HG03575 (cell line): ENCODE measurements around the gene TEX12.
"Not testable (repeated sequence)": the region's sequence is repeated elsewhere in the genome, so short reads cannot be mapped to it uniquely, and the experiment has no call there.

ENCODE experiments used
- ATAC-seq: cut with Tn5 transposase; IDR thresholded peaks from one replicate; pipeline ENCODE4 v1.9.1; 2021; ENCODE audit not compliant: unreplicated experiment, insufficient number of reproducible peaks, low FRiP score; ENCODE audit errors: extremely low read depth

Gene TEX12

DNA sequence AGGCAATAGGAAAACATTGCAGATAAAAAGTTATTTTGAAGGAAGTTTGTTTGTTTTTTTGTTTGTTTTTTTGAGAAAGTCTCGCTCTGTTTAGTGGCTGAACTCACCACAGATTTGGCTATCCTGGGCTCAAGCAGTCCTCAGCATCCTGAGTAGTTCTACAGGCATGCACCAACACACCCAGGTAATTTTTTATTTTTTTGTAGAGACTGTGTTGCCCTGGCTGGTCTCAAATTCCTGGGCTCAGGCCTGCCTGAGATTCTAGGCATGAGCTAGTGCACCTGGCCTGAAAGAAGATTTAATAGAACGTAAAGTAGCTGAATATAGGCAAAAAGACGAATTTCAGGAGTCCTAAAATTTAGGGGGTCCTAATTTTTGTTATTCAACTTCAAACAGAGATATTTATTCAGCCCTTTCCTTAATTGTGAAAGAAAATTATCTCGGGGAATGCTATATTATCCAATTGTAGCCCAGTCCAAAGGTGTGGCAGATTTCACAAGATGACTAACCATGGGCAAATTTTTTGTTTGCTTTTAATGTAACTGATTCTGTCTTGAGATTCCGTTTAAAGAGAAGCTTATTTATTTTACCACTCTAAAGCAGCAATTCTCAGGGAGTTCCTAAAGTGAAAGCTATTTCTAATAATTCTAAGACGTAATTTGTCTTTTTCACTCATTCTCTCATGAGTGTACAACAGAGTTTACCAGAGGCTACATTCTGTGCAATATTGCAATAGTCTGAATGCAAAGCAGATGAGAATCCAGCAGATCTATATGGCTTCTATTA, 4.2 kb upstream of the TEX12 start:
- no peak for ATAC-seq

DNA sequence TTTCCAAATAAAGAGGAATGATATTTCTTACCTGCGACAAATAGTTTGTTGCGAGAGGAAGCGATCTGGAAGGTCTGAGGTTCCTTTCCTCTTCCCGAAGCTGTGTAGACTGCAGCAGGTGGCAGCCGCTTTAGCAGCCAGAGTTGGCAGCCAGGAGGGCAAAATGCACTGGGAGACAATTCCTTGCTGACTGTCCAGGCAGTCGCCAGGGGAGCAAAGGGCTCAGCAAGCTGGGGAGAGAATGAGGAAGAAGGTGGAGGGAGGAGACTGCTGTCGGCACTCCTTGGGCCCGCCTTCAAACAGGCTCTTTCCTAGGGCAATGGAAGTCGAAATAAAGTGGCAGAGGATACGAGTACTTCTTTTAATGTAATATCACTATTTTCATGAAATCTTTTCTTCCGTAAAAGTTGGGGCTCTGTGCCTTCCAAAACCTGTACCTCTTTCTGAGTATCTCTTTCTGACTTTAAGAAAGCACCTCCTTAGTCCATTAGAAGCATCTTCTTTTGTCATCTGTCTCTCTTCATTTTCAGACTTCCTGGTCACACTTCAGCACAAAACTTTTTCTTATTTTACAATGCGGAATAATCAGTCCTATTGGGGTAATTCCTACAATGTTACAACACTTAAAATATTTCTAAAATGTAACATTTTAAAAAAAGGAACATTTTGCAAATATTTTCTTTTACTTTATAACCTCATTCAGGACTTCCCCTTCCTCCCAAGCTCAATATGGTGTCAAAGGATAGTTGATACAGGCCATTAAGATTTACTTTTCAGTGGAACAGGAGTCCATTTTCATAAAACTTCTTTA, 3.1 kb upstream of the TEX12 start, which contains the start of gene IL18:
Gene IL18 (minus strand): TSS at position 220 of the 811 bp plus-strand sequence. CDS start 9,041 bp downstream, outside the sequence.
- ATAC-seq, result no peak

DNA sequence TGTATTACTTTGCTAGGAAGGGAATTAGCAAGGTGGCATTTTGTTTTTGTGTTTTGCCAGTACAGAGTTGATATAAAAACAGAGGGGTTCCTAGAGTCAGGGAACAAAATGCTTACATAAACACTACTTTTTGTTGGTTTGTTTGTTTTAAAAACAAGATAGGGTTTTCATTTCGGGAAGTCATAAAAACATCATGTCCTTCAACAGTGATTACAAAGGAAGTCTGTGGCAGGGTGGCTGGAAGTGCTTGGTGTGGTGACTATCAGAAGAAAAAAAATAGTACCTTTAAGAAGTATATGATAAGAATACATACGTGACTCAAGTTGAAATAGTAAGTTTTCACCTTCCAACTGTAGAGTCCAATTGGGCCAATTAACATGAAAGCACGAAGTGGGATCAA, 2.1 kb upstream of the TEX12 start:
- no peak for ATAC-seq

DNA sequence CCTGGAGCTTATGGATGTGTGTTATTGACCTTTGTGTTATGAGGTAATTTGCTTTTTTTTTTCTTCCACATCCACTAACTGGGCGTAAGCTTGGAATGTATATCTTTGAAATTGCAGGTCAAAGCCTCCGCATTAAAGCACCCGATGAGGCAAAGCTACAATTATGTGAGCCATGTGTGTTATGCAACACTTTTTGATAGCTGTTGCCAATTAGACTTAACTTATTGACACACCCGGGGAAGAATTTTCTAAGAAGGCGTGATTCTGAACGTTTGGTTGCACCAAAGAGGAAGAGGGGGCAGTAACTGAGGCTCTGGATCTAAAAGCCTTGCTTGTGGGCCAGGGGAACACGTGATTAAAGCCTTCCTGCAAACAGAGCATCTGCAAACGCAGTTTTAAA, 610 bp upstream of the TEX12 start:
- no peak for ATAC-seq

DNA sequence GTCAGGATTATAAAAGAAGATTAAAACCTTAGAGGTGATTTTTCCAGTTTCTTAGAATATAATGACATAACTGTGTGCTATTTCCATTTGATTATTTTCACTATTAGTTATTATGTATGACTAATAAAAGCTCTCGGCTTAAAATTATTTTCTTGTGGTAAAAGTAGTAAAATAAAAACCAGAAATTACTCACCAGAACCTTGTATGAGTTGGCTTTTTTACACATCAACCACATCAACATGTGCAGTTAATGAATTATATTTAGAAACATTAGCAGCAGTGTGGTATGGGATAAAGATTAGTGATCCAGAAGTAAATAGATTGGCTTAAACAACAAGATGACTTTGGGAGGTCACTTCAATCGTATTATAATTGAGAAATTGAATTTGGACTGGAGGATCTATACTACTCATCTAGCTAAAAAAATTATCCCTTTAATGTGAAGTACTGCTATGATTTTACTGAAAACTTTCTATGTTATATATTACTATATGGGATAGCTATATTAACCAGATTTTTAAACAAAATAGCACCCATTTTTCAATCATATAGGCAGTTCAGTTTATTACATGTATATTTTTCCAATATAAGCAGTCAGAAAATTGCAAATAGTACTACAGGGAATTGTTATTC, 5.3 kb downstream of the TEX12 start:
- ATAC-seq, result peak; percentile 60

DNA sequence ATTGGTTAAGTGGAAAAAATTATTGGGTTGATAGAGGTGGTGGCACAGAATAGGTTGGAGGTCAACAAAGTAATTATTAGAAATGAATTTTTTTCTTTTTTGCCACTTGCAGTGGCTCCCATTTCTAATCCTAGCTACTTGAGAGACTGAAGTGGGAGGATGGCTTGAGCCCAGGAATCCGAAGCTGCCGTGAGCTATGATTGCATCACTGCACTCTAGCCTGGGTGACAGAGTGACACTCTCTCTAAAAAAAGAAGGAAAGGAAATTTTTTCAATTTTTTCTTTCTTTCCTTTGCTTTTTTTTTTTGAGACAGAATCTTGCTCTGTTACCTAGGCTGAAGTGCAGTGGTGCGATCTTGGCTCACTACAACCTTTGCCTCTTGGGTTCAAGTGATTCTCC, 6.0 kb downstream of the TEX12 start:
- no peak for ATAC-seq

DNA sequence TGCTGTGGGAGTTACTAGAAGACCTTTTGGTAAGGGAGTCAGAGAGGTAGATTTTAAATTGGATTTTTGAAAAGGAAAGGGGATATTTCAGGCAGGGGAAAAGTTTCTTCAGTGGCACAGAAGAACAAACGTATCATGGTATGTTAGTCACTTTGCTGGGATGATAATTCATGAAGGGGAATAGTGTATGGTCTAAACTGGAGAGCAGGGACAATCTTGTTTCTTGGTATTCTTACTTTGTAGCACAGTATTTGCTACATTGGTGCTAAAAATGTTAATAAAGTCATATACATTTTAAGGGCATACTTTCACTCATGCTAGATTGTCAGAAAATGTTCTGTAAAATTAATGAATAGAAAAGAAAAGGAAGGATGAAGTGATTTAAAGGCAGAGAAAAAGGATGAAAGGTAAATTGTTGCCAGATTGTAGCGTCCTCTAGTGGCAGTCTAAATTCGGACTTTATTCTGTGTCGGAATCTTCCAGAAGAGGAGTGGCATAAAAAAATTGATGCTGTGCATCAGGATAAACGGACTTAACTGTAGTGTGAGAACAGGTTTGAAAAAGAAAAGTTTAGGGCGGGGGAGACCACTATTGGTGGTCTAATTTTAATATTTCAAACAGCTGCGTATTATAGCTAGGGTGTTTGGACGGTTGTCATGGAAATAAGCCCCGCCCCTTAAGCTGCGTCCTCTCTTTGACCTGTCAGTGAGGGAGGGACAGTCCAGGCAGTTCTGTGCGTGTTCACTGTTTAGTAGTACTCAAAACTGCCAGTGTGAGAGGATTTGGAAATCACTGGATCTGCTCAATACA, 7.8 kb downstream of the TEX12 start, which contains the start of gene BCO2:
Gene BCO2 (plus strand): TSS at position 724 of the 810 bp plus-strand sequence. CDS start 90 bp downstream, outside the sequence.
- no peak for ATAC-seq

DNA sequence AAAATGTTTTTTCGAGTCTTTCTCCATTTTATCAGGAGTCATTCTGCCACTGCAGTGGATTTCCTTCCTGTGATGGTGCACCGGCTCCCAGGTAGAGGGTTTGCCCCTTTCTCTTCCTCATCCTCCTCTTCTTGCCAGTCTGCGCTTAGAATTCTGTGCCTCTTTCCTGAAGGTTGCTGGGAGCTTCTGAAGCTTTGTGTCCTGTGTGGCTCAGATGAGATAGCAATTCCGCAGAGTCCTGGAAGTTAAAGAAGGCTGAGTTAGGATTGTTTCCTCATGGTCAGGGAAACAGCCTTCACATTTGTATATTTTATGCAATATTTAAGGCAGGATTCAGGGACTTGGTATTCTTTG, 8.4 kb downstream of the TEX12 start:
- no peak for ATAC-seq

DNA sequence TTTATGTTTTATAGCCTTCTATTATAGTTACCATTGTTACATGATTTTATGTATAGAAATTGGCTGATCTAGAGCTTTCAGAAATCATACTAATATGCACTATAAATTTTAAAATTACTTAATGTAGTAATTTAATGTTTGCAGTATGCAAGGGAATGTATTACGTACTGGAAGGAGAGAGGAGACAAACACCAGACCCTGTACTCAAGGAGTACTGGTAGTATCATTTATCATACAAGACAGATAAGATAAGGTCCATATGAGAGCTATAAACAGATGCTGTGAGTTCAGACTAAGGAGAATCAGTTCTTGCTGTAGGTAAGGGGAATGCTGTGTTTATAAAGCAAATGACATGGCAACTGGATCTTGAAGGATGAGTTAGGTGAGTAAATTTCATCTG, 8.9 kb downstream of the TEX12 start:
- no peak for ATAC-seq

DNA sequence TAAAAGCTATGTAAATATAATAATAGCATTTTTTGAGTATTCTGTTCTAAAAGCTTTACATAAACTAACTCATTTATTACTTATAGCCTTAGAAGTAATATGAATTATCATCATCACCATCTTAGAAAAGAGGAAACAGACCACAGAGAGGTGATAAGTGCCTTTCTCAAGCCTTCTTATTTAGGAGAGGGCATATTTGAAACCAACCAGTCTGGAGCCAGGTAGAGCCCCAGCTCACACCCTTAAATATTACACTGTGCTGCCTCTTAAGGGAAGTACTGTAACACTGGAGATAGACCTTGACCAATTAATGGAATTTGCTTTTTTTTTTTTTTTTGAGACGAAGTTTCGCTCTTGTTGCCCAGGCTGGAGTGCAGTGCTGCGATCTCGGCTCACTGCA, 10.4 kb downstream of the TEX12 start:
- ATAC-seq, result no peak

DNA sequence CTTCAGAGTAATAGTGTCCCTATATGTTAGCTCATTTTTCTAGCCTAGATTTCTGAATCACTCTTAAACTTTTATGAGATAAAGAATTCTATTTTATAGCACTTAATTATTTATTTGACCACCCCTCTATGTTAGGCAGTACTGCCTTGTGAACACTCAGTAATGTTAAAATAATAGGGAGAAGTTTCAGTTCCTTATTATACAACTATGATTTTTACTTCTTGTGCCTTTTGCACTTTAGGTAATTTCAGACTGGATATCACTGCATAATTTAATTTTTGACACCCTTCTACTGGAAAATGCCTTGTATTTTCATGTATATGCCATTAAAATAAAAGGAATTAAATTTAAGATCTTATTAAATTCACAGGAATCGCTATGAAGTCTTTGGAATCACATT, 11.3 kb downstream of the TEX12 start:
- no peak for ATAC-seq

DNA sequence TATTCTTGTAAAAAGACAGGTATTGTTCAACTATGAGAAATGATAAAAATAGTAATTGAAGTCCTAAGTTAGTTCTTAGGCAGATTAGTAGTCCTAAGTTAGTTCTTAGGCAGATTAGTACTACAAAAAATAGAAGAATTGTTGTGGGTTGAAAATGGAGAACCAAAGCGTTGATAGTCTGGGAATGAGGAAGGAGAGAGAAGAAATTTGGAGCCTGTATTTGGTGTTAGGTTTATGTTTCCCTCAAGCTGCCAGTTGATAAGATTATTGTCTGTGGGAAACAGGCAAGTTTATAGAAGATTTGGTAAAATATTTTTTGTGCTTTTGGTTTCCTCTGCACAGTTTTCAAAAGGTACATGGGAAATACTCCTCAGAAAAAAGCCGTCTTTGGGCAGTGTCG, 11.8 kb downstream of the TEX12 start:
- ATAC-seq, result no peak

DNA sequence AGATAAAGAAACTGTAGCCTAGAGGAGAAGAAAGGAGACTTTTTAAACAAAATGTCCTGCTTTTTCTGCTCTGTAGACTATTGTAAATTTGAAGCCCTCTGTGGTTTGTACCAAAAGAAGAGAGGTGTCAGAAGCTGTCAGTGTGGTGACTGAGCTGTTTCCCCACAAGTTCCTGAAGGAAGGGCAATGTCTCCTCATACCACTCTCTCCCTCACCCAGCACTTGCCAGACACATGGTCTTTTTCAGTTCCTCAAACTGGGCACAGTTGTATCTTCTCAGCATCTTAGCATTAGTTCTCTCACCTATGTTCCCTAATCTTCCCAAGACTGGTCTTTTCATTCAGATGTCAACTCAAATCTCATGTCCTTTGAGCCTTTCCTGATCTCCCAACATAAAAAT, 12.4 kb downstream of the TEX12 start:
- ATAC-seq, result no peak

DNA sequence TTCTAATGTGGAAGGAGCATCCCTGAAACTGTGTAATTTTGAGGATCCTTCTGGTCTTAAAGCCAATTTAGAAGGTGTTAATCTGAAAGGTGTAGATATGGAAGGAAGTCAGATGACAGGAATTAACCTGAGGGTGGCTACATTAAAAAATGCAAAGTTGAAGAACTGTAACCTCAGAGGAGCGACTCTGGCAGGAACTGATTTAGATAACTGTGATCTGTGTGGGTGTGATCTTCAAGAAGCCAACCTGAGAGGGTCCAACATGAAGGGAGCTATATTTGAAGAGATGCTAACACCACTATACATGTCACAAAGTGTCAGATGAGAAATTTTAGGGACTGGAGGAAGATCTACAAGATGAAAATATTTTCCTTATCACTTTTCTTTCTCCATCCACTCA, 15.7 kb downstream of the TEX12 start:
- ATAC-seq, result no peak

DNA sequence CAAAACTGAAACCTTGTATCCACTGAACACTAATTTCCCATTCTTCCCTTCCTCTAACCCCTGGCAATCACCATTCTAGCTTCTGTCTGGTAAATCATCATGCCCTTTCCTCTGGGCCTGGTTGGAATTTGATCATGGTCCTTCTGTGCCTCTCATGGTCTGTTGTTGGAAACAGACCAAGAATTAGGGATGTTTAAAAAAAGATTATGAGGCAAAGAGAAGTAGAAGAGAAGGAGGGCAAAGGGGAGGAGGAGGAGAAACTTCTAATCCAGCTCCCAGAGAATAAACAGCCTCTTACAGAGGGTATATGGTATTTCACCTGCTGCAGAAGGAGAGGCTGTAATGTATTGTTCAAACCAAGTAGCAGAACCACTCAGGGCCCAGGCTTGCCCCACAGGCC, 18.7 kb downstream of the TEX12 start:
- no peak for ATAC-seq

DNA sequence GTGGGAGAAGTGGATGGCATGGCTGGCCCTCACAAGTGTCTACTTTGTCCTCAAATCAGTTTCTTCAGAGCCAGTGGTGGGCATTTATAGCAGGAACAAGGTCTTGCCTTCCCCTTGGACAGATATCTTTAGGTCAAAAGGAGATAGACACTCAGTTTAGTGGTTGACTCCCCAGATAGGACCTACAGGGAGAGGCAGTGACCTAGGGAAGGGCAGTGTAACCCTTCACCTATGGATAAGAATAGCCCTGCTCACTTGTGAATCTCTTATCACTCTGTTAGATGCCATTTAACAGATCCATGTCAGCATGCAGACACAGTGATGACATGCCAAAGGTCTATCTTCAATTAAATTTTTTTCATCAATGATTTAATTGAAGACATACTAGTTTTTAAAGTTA, 19.1 kb downstream of the TEX12 start:
- ATAC-seq, result no peak

DNA sequence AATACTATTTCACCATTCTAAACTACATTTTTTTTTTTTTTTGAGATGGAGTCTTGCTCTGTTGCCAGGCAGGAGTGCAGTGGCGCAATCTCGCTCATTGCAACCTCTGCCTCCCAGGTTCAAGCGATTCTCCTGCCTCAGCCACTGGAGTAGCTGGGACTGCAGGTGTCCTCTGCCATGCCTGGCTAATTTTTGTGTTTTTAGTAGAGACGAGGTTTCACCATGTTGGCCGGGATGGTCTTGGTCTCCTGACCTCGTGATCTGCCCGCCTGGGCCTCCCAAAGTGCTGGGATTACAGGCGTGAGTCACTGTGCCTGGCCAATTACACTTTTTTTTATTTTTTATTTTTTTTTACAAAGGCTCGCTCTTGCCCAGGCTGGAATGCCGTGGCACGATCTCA, 27.9 kb downstream of the TEX12 start:
- not testable (repeated sequence) for ATAC-seq

DNA sequence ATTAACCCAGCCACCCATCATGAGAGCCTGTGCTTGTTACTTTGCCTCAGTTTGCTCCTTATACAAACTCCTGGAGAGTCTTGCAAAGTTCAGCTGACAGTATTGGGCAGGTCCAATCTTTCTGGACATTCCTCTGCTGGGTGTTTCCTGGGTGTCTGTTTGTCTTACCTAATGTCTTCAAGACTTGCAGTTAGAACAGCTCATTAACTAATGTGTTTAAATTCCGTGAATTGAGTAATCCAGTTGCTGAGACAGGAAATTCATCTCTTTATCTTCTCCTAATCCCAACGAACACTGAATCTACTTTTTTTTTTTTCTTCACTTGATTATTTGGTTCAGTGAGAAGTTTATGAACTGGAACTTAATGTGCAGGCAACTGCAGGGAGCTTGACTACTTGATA, 28.8 kb downstream of the TEX12 start:
- ATAC-seq, result no peak

DNA sequence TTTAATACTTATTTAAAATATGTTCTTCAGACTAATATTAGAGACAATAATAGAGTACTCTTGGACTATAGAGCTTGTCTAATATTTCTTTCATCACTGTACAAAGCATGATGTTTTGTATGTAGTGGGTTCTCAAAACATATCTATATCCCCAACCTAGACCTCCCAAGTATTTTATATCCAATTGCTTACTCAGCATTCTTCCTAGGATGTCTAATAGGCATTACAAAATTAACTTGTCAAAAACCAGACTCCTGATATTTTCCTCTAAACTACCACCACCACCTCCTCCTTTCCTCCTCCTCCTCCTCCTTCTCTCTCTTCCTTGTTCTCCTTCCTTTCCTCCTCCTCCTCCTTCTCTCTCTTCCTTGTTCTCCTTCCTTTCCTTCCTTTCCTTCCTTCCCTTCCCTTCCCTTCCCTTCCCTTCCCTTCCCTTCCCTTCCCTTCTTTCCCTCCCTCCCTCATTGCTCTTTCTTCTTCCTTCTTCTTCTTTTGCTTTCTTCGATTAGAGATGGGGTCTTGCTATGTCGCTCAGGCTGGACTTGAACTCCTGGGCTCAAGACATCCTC, 29.4 kb downstream of the TEX12 start:
- ATAC-seq, result no peak
